ENCODE results near the gene LRP1.

Gene LRP1

GRCh38 chr12:57171668-57172067, 43.4 kb downstream of the LRP1 start:
- no peak for TF ChIP-seq ZFX (IDR thresholded peaks at IDR 0.05)
- no peak for TF ChIP-seq CTCF (conservative IDR thresholded peaks at IDR 0.05)
- H3K27ac ChIP-seq: no peak overlapping the region

- H3K27ac ChIP-seq: no peak overlapping the region
- TF ChIP-seq CTCF (conservative IDR thresholded peaks at IDR 0.05): peak; percentile 72
- TF ChIP-seq ZFX (IDR thresholded peaks at IDR 0.05): no peak
Observed at GRCh38 chr12:57173089-57173488, 44.8 kb downstream of the LRP1 start.

- no peak for TF ChIP-seq ZFX (IDR thresholded peaks at IDR 0.05)
- TF ChIP-seq CTCF (conservative IDR thresholded peaks at IDR 0.05): no peak
- no peak overlapping the region for H3K27ac ChIP-seq
Observed at GRCh38 chr12:57173683-57174082, 45.4 kb downstream of the LRP1 start.

GRCh38 chr12:57175428-57176138, 47.3 kb downstream of the LRP1 start:
- TF ChIP-seq ZFX (IDR thresholded peaks at IDR 0.05): no peak
- TF ChIP-seq CTCF (conservative IDR thresholded peaks at IDR 0.05): peak; percentile 97
- no peak overlapping the region for H3K27ac ChIP-seq

GRCh38 chr12:57176139-57176477, 47.8 kb downstream of the LRP1 start:
- H3K27ac ChIP-seq: no peak overlapping the region
- TF ChIP-seq ZFX (IDR thresholded peaks at IDR 0.05) (no peak), CTCF (conservative IDR thresholded peaks at IDR 0.05) (peak; percentile 80)

GRCh38 chr12:57176846-57177245, 48.6 kb downstream of the LRP1 start:
- no peak overlapping the region for H3K27ac ChIP-seq
- TF ChIP-seq ZFX (IDR thresholded peaks at IDR 0.05): no peak
- TF ChIP-seq CTCF (conservative IDR thresholded peaks at IDR 0.05): no peak

GRCh38 chr12:57177354-57177753, 49.1 kb downstream of the LRP1 start:
- no peak overlapping the region for H3K27ac ChIP-seq
- no peak for TF ChIP-seq ZFX (IDR thresholded peaks at IDR 0.05)
- TF ChIP-seq CTCF (conservative IDR thresholded peaks at IDR 0.05): no peak
